OCI-LY3 (cell line): ENCODE measurements around the gene SPPL2B.

Experiments used
- EZH2phosphoT487 ChIP-seq: fragments of 200-600 bp; shearing (Covaris generic); IDR thresholded peaks from 2 replicates; pipeline ENCODE4 v1.6.1; 2018; ENCODE audit warnings: antibody characterized with exemption, mixed run types, low read depth
- TF ChIP-seq, protein P1 (sequence below): fragments of 200-600, 300-600 bp; sonication (generic); IDR thresholded peaks from 2 replicates; pipeline ENCODE4 v1.5.1; 2014; ENCODE audit warnings: antibody characterized with exemption, low read length, low read depth

DNA sequence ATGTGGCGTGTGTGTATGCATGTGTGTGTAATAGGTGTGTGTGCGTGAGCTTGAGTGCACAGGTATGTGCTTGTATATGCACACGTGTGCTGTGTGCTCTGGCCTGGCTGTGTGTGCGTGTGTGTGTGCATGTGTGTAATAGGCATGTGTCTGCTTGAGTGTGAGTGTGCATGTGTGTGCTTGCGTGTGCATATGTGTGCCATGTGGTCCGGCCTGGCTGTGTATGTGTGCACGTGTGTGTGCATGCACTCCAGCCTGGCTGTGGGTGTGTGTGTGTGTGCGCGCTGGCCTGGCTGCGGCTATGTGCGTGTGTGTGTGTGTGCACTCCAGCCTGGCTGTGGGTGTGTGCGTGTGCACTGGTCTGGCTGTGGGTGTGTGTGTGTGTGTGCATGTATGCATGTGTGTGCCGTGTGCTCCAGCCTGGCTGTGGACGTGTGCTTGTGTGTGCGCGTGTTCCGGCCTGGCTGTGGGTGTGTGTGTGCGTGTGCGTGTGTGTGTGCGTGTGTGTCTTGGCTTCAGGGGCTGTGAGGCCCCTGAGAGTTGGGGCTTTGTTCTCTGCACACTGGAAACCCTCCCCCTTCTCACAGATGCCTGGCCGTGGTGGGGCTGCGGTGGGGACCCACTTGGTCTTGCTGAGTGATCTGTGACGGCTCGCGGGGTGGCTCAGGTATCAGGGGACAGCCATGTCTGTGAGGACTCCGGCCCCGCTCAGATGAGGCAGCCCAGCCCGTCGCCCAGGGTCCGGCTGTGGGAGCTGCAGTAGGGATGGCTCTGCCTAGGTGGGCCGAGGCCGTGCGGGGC is 8.2 kb downstream of the SPPL2B start:
- TF ChIP-seq, protein P1, sequence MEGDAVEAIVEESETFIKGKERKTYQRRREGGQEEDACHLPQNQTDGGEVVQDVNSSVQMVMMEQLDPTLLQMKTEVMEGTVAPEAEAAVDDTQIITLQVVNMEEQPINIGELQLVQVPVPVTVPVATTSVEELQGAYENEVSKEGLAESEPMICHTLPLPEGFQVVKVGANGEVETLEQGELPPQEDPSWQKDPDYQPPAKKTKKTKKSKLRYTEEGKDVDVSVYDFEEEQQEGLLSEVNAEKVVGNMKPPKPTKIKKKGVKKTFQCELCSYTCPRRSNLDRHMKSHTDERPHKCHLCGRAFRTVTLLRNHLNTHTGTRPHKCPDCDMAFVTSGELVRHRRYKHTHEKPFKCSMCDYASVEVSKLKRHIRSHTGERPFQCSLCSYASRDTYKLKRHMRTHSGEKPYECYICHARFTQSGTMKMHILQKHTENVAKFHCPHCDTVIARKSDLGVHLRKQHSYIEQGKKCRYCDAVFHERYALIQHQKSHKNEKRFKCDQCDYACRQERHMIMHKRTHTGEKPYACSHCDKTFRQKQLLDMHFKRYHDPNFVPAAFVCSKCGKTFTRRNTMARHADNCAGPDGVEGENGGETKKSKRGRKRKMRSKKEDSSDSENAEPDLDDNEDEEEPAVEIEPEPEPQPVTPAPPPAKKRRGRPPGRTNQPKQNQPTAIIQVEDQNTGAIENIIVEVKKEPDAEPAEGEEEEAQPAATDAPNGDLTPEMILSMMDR = no peak
- no peak for TF ChIP-seq EZH2phosphoT487
